Measurements from ENCODE around the gene DPP9.

- no peak for TF ChIP-seq CTCF (IDR thresholded peaks at IDR 0.05)
- no peak for TF ChIP-seq EZH2 (IDR thresholded peaks at IDR 0.05)
Measured at GRCh38 chr19:4721196-4721595, 2.4 kb downstream of the DPP9 start.

Data from neural progenitor cell (in vitro differentiated cells).